Measurements from ENCODE around the gene NFAM1. TPM values are rescaled to one million over a fixed set of nuclear protein-coding genes. Genes with fewer than 3 reads are reported as not detected.

The NFAM1 gene
- total and polyA plus RNA-seq, 2 experiments from 2014 or later: 0.11 to 0.49 TPM

GRCh38 chr22:42333544-42333943, 98.7 kb downstream of the NFAM1 start:
- no peak overlapping the region for H2AFZ ChIP-seq
- no peaks in the 10 kb centered on the region for H3K79me2 ChIP-seq (replicated peaks; ENCODE audit: insufficient read depth)
- Mint-ChIP-seq H3K9me3 (no peaks in the 10 kb centered on the region), H3K27ac (no peak overlapping the region), H3K4me3 (no peak overlapping the region), H3K4me1 (peaks cover 17% of the 10 kb centered on the region), H3K36me3 (ENCODE audit: low read depth) (no peaks in the 10 kb centered on the region; the same call in 2 of the 3 replicates), H3K27me3 (ENCODE audit: insufficient read depth, low read depth, poor library complexity) (peaks cover 6% of the 10 kb centered on the region)
- no peak overlapping the region for H3K27ac ChIP-seq (ENCODE audit: low read depth)
- TF ChIP-seq EZH2 (IDR thresholded peaks at IDR 0.05; ENCODE audit: low read depth, unreplicated experiment): no peak
- no peak for TF ChIP-seq ETS1 (IDR thresholded peaks at IDR 0.05)
- no peak for TF ChIP-seq ZNF331 (CRISPR knock-in tag; IDR thresholded peaks at IDR 0.05; ENCODE audit: low read depth)
- no peak for TF ChIP-seq CTCF (conservative IDR thresholded peaks at IDR 0.05; ENCODE audit: low read depth in 2 of 2)
- H3K9me2 ChIP-seq (ENCODE audit: insufficient read depth): no peaks in the 10 kb centered on the region
- H3K4me3 ChIP-seq: no peak overlapping the region
- no peak for ATAC-seq
- no peaks in the 10 kb centered on the region for H3F3A ChIP-seq (replicated peaks; ENCODE audit: low read depth)
- no peaks in the 10 kb centered on the region for H3K4me1 ChIP-seq (ENCODE audit: insufficient read depth)
- no peak for DNase-seq (ENCODE audit: low spot score)
- no peak overlapping the region for H3K4me2 ChIP-seq
- H3K27me3 ChIP-seq (ENCODE audit: insufficient read depth): no peaks in the 10 kb centered on the region
- peaks cover 5% of the 10 kb centered on the region; the same call in 1 of the 2 replicates for H4K20me1 ChIP-seq (replicated peaks; ENCODE audit: insufficient read depth)
- no peaks in the 10 kb centered on the region for H3K36me3 ChIP-seq (ENCODE audit: insufficient read depth)

- Histone ChIP-seq H3K4me3 (no peak overlapping the region), H3K4me2 (no peak overlapping the region), H3K27me3 (ENCODE audit: insufficient read depth) (no peaks in the 10 kb centered on the region), H3F3A (replicated peaks; ENCODE audit: low read depth) (no peaks in the 10 kb centered on the region), H3K79me2 (replicated peaks; ENCODE audit: insufficient read depth) (no peaks in the 10 kb centered on the region), H3K36me3 (ENCODE audit: insufficient read depth) (no peaks in the 10 kb centered on the region), H3K9me2 (ENCODE audit: insufficient read depth) (no peaks in the 10 kb centered on the region), H3K27ac (ENCODE audit: low read depth) (no peak overlapping the region), H3K4me1 (ENCODE audit: insufficient read depth) (no peaks in the 10 kb centered on the region), H2AFZ (no peak overlapping the region), H4K20me1 (replicated peaks; ENCODE audit: insufficient read depth) (peaks cover 5% of the 10 kb centered on the region; the same call in 1 of the 2 replicates)
- DNase-seq (ENCODE audit: low spot score) (no peak), ATAC-seq (no peak)
- Mint-ChIP-seq H3K4me3 (no peak overlapping the region), H3K9me3 (no peaks in the 10 kb centered on the region), H3K4me1 (peaks cover 13% of the 10 kb centered on the region), H3K27ac (no peak overlapping the region), H3K27me3 (ENCODE audit: insufficient read depth, low read depth, poor library complexity) (peaks cover 1% of the 10 kb centered on the region), H3K36me3 (ENCODE audit: low read depth) (no peaks in the 10 kb centered on the region; the same call in 2 of the 3 replicates)
- TF ChIP-seq CTCF (conservative IDR thresholded peaks at IDR 0.05; ENCODE audit: low read depth in 2 of 2) (no peak), JUNB (IDR thresholded peaks at IDR 0.05; ENCODE audit: unreplicated experiment) (no peak), REST (IDR thresholded peaks at IDR 0.05; ENCODE audit: unreplicated experiment) (no peak), ZNF331 (CRISPR knock-in tag; IDR thresholded peaks at IDR 0.05; ENCODE audit: low read depth) (no peak), ETS1 (IDR thresholded peaks at IDR 0.05) (no peak), EZH2phosphoT487 (IDR thresholded peaks at IDR 0.05; ENCODE audit: unreplicated experiment) (no peak), EZH2 (IDR thresholded peaks at IDR 0.05; ENCODE audit: low read depth, unreplicated experiment) (no peak), POLR2AphosphoS5 (IDR thresholded peaks at IDR 0.05; ENCODE audit: low read depth) (no peak), ZNF114 (CRISPR knock-in tag; IDR thresholded peaks at IDR 0.05) (no peak), NANOG (IDR thresholded peaks at IDR 0.05; ENCODE audit: borderline replicate concordance) (no peak), STAT1 (IDR thresholded peaks at IDR 0.05; ENCODE audit: unreplicated experiment) (no peak)
Measured at GRCh38 chr22:42332089-42332488, 100.1 kb downstream of the NFAM1 start.

Data from GM23338 (cell line).